Heart left ventricle (tissue), 13 donors: ENCODE data around the gene ZNF354B.

ENCODE experiments used
- POLR2A ChIP-seq, 2 donors: fragments of 450-650 bp; IDR thresholded peaks; one replicate each; pipeline ENCODE4 v1.6.1; 2017; ENCODE audit warnings: antibody characterized with exemption in 2 of 2, mild to moderate bottlenecking in 2 of 2, moderate library complexity in 2 of 2
- TF ChIP-seq, protein P1 (sequence below), 12 donors: fragments of 200-600 bp; sonication (generic) in 4 of 12; IDR thresholded peaks; one replicate each; pipeline versions ENCODE4 v1.5.0 to v1.8.0; 2018 to 2022; ENCODE audit warnings: antibody characterized with exemption in 12 of 12, mild to moderate bottlenecking in 5 of 12
- donor health status: ischemic (EF 13 %, LVEDD 7.1; RV severe dilation, severe dysfunction).
- donor health status: DM: no; HTN: yes; CAD: no.
- donor health status: DM: no; HTN: no; CAD: no.
- donor health status: ischemic (EF 25% LVEDD 6.9; RV normal size, moderate dysfunction).
- donor health status: ischemic (EF 25% LVEDD 5.7; RV mildly dilated, moderate dysfunction).
- donor health status: ischemic (EF 35%, LVEDD 5.7; RV mildly dilated, moderate dysfunction).
- donor health status: nonischemic (EF 11% LVEDD 7.7; RV severe dilation, severe dysfunction).
- donor health status: DM: yes; HTN: yes; CAD: no.
- donor health status: PGD.
- donor health status: ischemic (EF 29% LVEDD 5.4; RV normal size, mild dysfunction).
- donor health status: nonischemic (EF 23%, LVEDD 6.1; RV moderate dilation, normal function).

DNA sequence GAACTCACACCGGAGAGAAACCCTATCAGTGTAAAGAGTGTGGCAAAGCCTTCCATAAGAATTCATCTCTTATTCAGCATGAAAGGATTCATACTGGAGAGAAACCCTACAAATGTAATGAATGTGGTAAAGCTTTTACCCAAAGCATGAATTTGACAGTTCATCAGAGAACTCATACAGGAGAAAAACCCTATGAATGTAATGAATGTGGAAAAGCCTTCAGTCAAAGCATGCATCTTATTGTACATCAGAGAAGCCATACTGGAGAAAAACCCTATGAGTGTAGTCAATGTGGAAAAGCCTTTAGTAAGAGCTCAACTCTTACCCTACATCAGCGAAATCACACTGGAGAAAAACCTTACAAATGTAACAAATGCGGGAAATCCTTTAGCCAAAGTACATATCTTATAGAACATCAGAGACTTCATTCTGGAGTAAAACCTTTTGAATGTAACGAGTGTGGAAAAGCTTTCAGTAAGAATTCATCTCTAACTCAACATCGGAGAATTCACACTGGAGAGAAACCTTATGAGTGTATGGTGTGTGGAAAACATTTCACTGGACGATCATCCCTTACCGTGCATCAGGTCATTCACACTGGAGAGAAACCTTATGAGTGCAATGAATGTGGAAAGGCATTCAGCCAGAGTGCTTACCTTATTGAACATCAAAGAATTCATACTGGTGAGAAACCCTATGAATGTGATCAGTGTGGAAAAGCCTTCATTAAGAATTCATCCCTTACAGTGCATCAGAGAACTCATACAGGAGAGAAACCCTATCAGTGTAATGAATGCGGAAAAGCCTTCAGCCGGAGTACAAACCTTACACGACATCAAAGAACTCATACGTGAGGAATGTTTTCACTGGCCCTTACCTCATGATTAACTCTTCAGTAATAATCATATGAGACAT, 72.3 kb downstream of the ZNF354B start:
- no peak for TF ChIP-seq POLR2A (IDR thresholded peaks at IDR 0.05)
- TF ChIP-seq, protein P1, sequence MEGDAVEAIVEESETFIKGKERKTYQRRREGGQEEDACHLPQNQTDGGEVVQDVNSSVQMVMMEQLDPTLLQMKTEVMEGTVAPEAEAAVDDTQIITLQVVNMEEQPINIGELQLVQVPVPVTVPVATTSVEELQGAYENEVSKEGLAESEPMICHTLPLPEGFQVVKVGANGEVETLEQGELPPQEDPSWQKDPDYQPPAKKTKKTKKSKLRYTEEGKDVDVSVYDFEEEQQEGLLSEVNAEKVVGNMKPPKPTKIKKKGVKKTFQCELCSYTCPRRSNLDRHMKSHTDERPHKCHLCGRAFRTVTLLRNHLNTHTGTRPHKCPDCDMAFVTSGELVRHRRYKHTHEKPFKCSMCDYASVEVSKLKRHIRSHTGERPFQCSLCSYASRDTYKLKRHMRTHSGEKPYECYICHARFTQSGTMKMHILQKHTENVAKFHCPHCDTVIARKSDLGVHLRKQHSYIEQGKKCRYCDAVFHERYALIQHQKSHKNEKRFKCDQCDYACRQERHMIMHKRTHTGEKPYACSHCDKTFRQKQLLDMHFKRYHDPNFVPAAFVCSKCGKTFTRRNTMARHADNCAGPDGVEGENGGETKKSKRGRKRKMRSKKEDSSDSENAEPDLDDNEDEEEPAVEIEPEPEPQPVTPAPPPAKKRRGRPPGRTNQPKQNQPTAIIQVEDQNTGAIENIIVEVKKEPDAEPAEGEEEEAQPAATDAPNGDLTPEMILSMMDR (IDR thresholded peaks at IDR 0.05), result no peak
